Measurements from ENCODE around the gene HLA-DOB.

The HLA-DOB gene

GRCh38 chr6:32851025-32851424 is 34.2 kb upstream of the HLA-DOB start:
- Histone ChIP-seq H3K4me1 (ENCODE audit: insufficient read depth, low read length) (peaks cover 17% of the 10 kb centered on the region), H3K36me3 (ENCODE audit: insufficient read depth, low read length) (no peaks in the 10 kb centered on the region), H3K9me3 (ENCODE audit: low read length) (no peaks in the 10 kb centered on the region), H3K27me3 (ENCODE audit: insufficient read depth, low read length) (peaks cover 78% of the 10 kb centered on the region), H3K4me3 (ENCODE audit: low read length) (no peak overlapping the region), H2AFZ (ENCODE audit: low read depth, low read length) (no peak overlapping the region)

- no peaks in the 10 kb centered on the region for H3K36me3 ChIP-seq (ENCODE audit: insufficient read depth, low read length)
- H3K9me3 ChIP-seq (ENCODE audit: low read length), result no peaks in the 10 kb centered on the region
- H3K4me1 ChIP-seq (ENCODE audit: insufficient read depth, low read length), result peaks cover 19% of the 10 kb centered on the region
- no peak overlapping the region for H3K4me3 ChIP-seq (ENCODE audit: low read length)
- H2AFZ ChIP-seq (ENCODE audit: low read depth, low read length), result no peak overlapping the region
- H3K27me3 ChIP-seq (ENCODE audit: insufficient read depth, low read length), result peaks cover 73% of the 10 kb centered on the region
Measured at GRCh38 chr6:32849126-32849525, 32.3 kb upstream of the HLA-DOB start.

GRCh38 chr6:32847795-32848194 is 31.0 kb upstream of the HLA-DOB start:
- no peaks in the 10 kb centered on the region for H3K36me3 ChIP-seq (ENCODE audit: insufficient read depth, low read length)
- no peak overlapping the region for H3K4me3 ChIP-seq (ENCODE audit: low read length)
- no peak overlapping the region for H2AFZ ChIP-seq (ENCODE audit: low read depth, low read length)
- peaks cover 13% of the 10 kb centered on the region for H3K4me1 ChIP-seq (ENCODE audit: insufficient read depth, low read length)
- no peaks in the 10 kb centered on the region for H3K9me3 ChIP-seq (ENCODE audit: low read length)
- peaks cover 79% of the 10 kb centered on the region for H3K27me3 ChIP-seq (ENCODE audit: insufficient read depth, low read length)

DNA sequence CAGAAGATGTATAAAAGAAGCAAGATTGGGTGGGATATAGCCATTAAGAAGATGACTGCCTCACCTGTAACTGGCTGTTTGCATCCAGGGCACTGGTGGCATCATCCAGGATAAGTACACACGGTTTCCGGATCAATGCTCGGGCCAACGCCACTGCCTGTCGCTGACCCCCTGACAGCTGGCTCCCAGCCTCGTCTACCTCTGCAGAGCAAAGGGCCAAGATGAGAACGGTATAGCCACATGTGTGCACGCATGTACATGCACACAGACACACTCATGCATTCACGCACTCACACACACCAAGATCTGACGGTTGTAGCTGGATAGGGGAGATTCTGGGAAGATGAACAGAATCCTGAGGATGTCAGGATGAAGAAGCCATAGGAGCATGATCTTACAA is 30.2 kb upstream of the HLA-DOB start:
- Histone ChIP-seq H2AFZ (ENCODE audit: low read depth, low read length) (no peak overlapping the region), H3K27me3 (ENCODE audit: insufficient read depth, low read length) (peaks cover 79% of the 10 kb centered on the region)

GRCh38 chr6:32845384-32845884 is 28.6 kb upstream of the HLA-DOB start:
- H3K27me3 ChIP-seq (ENCODE audit: insufficient read depth, low read length), result peaks cover 72% of the 10 kb centered on the region
- H3K9me3 ChIP-seq (ENCODE audit: low read length), result peaks cover 7% of the 10 kb centered on the region
- no peak overlapping the region for H2AFZ ChIP-seq (ENCODE audit: low read depth, low read length)
- no peaks in the 10 kb centered on the region for H3K36me3 ChIP-seq (ENCODE audit: insufficient read depth, low read length)
- no peak overlapping the region for H3K4me3 ChIP-seq (ENCODE audit: low read length)
- peaks cover 7% of the 10 kb centered on the region for H3K4me1 ChIP-seq (ENCODE audit: insufficient read depth, low read length)

More for the DNA sequence above, 30.2 kb upstream of the HLA-DOB start:
- Histone ChIP-seq H3K36me3 (ENCODE audit: insufficient read depth, low read length) (no peaks in the 10 kb centered on the region), H3K9me3 (ENCODE audit: low read length) (peaks cover 4% of the 10 kb centered on the region), H3K4me1 (ENCODE audit: insufficient read depth, low read length) (peaks cover 7% of the 10 kb centered on the region), H3K4me3 (ENCODE audit: low read length) (no peak overlapping the region)

GRCh38 chr6:32844839-32845383 is 28.1 kb upstream of the HLA-DOB start:
- peaks cover 7% of the 10 kb centered on the region for H3K9me3 ChIP-seq (ENCODE audit: low read length)
- no peak overlapping the region for H2AFZ ChIP-seq (ENCODE audit: low read depth, low read length)
- no peak overlapping the region for H3K4me3 ChIP-seq (ENCODE audit: low read length)
- no peaks in the 10 kb centered on the region for H3K36me3 ChIP-seq (ENCODE audit: insufficient read depth, low read length)
- peaks cover 67% of the 10 kb centered on the region for H3K27me3 ChIP-seq (ENCODE audit: insufficient read depth, low read length)
- H3K4me1 ChIP-seq (ENCODE audit: insufficient read depth, low read length), result peaks cover 7% of the 10 kb centered on the region

- peaks cover 7% of the 10 kb centered on the region for H3K4me1 ChIP-seq (ENCODE audit: insufficient read depth, low read length)
- H3K27me3 ChIP-seq (ENCODE audit: insufficient read depth, low read length), result peaks cover 64% of the 10 kb centered on the region
- H3K4me3 ChIP-seq (ENCODE audit: low read length), result peak within 1 kb of the TSS; percentile 30
- H3K9me3 ChIP-seq (ENCODE audit: low read length), result peaks cover 7% of the 10 kb centered on the region
- peak within 1 kb of the TSS; percentile 9 for H2AFZ ChIP-seq (ENCODE audit: low read depth, low read length)
- H3K36me3 ChIP-seq (ENCODE audit: insufficient read depth, low read length), result no peaks in the 10 kb centered on the region
Measured at GRCh38 chr6:32843979-32844838, 27.4 kb upstream of the HLA-DOB start, which contains the start of gene PSMB8. Gene PSMB8 (minus strand): TSS chr6:32844047. CDS start chr6:32843996, 51 bp downstream.

- Histone ChIP-seq H3K27me3 (ENCODE audit: insufficient read depth, low read length) (peaks cover 57% of the 10 kb centered on the region), H3K9me3 (ENCODE audit: low read length) (peaks cover 7% of the 10 kb centered on the region), H2AFZ (ENCODE audit: low read depth, low read length) (no peak overlapping the region), H3K4me3 (ENCODE audit: low read length) (peak overlapping the region; percentile 30), H3K36me3 (ENCODE audit: insufficient read depth, low read length) (no peaks in the 10 kb centered on the region), H3K4me1 (ENCODE audit: insufficient read depth, low read length) (peaks cover 7% of the 10 kb centered on the region)
Measured at GRCh38 chr6:32843331-32843978, 26.7 kb upstream of the HLA-DOB start.

GRCh38 chr6:32842690-32843089 is 25.9 kb upstream of the HLA-DOB start:
- Histone ChIP-seq H3K36me3 (ENCODE audit: insufficient read depth, low read length) (no peaks in the 10 kb centered on the region), H3K27me3 (ENCODE audit: insufficient read depth, low read length) (peaks cover 53% of the 10 kb centered on the region), H3K4me3 (ENCODE audit: low read length) (no peak overlapping the region), H3K4me1 (ENCODE audit: insufficient read depth, low read length) (peaks cover 11% of the 10 kb centered on the region), H2AFZ (ENCODE audit: low read depth, low read length) (no peak overlapping the region), H3K9me3 (ENCODE audit: low read length) (peaks cover 7% of the 10 kb centered on the region)

DNA sequence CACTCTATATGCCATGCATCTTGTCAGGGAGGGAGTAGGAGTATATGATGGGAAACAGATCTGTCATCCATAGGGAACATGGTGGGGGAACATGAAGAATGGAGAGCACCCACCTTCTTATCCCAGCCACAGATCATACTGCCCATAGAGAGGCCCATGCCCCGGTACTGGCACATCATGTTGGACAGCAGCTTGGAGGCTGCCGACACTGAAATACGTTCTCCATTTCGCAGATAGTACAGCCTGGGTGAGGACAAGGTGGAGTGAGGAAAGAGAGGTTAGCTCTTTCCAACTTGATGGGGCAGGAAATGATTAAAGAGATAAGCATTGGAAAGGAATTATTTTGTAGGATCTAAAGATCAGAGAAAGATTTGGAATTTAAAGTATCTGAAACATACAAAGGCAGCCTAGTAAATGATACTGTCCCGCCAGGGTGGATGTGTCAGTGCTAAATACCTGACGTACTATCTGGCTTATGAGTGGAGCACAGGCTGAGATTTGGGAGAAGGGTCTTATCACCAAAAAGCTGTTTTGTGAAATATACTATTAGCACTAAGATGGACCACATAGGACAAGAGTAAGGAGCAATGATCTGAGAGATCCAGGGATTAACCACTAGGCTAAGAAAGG is 25.3 kb upstream of the HLA-DOB start:
- Histone ChIP-seq H3K9me3 (ENCODE audit: low read length) (peaks cover 7% of the 10 kb centered on the region), H2AFZ (ENCODE audit: low read depth, low read length) (no peak overlapping the region), H3K36me3 (ENCODE audit: insufficient read depth, low read length) (no peaks in the 10 kb centered on the region), H3K4me3 (ENCODE audit: low read length) (no peak overlapping the region), H3K4me1 (ENCODE audit: insufficient read depth, low read length) (peaks cover 13% of the 10 kb centered on the region), H3K27me3 (ENCODE audit: insufficient read depth, low read length) (peaks cover 50% of the 10 kb centered on the region)

- no peaks in the 10 kb centered on the region for H3K36me3 ChIP-seq (ENCODE audit: insufficient read depth, low read length)
- H3K9me3 ChIP-seq (ENCODE audit: low read length), result peaks cover 7% of the 10 kb centered on the region
- H3K4me3 ChIP-seq (ENCODE audit: low read length), result no peak overlapping the region
- H2AFZ ChIP-seq (ENCODE audit: low read depth, low read length), result no peak overlapping the region
- H3K4me1 ChIP-seq (ENCODE audit: insufficient read depth, low read length), result peaks cover 13% of the 10 kb centered on the region
- peaks cover 42% of the 10 kb centered on the region for H3K27me3 ChIP-seq (ENCODE audit: insufficient read depth, low read length)
Measured at GRCh38 chr6:32840604-32841246, 23.9 kb upstream of the HLA-DOB start.

DNA sequence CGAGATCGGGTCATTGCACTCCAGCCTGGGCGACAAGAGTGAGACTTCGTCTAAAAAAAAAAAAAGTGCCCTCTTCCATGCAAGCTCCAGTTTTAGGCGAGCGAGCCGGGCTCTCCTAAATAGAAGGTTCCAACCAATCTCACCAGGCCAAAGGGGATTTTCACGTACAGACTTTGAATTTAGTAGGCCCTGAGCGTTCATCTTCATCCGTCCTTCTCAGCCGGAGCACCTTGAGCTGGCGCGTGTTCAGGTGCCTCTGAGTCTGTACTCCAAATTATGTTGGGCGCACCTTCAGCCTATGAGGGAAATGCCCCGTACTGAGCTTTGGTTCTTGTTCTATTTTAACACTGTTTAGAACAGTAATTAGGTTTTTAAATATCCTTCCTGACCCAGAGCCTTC is 22.6 kb upstream of the HLA-DOB start:
- Histone ChIP-seq H3K9me3 (ENCODE audit: low read length) (peaks cover 7% of the 10 kb centered on the region), H3K4me3 (ENCODE audit: low read length) (no peak overlapping the region), H3K4me1 (ENCODE audit: insufficient read depth, low read length) (peaks cover 10% of the 10 kb centered on the region), H2AFZ (ENCODE audit: low read depth, low read length) (no peak overlapping the region), H3K36me3 (ENCODE audit: insufficient read depth, low read length) (no peaks in the 10 kb centered on the region), H3K27me3 (ENCODE audit: insufficient read depth, low read length) (peaks cover 32% of the 10 kb centered on the region)

Data from neuron (in vitro differentiated cells).